HCT116 (cell line): ENCODE data around the gene OR2T11. TPM values are rescaled to one million over a fixed set of nuclear protein-coding genes. Genes with fewer than 3 reads are reported as not detected.

Experiments used
- ATAC-seq: fragments of 200-7000 bp; cut with Tn5 transposase; 2 replicates; pipeline ENCODE4 v1.9.1; 2020; ENCODE audit warnings: mild to moderate bottlenecking, moderate library complexity
- BruUV-seq: library from RNA; stranded (reverse); fragments of 400-500 nt; replicated peaks from 2 replicates; lab custom pipeline; 2021; lab: Mats Ljungman, UMichigan
- CTCF ChIA-PET: fragments of 300-600 bp; sonication (Branson Sonifier 250); formaldehyde crosslinking; loops from one replicate; lab custom pipeline; 2021; ENCODE audit warnings: antibody characterized with exemption; lab: Charles Lee
- POLR2A ChIA-PET: fragments of 300-600, 350-600 bp; sonication (Branson Sonifier 250); formaldehyde crosslinking; loops from one replicate; lab custom pipeline; 2021; ENCODE audit warnings: antibody characterized with exemption; lab: Charles Lee
- RAD21 ChIA-PET, 2 experiments: fragments of 300-600 bp; sonication (Branson Sonifier 250); formaldehyde crosslinking; loops; one replicate each; lab custom pipeline; 2023; ENCODE audit warnings: low total read pairs in 2 of 2; ENCODE audit not compliant: uncharacterized antibody in 2 of 2, unreplicated experiment in 2 of 2, low non-redundant PET in 1 of 2; lab: Charles Lee
- DNase-seq: peaks from one replicate; pipeline ENCODE4 v3.0.0-alpha.2; 2010; ENCODE audit warnings: low read depth, low spot score
- H2AFZ ChIP-seq: fragments of 200-600 bp; shearing (Covaris generic), sonication (generic); 2 replicates; pipeline ENCODE4 v1.6.1; 2017; ENCODE audit warnings: low read depth, mixed run types, mixed read lengths, antibody characterized with exemption, low read length; ENCODE audit not compliant: poor library complexity, severe bottlenecking
- H3K27ac ChIP-seq: 2 replicates; pipeline ENCODE4 v1.5.1; 2012; ENCODE audit warnings: low read depth, low read length
- H3K27me3 ChIP-seq: fragments of 200-600 bp; sonication (generic); 2 replicates; pipeline ENCODE4 v1.6.1; 2016; ENCODE audit warnings: mixed run types, low read length, mixed read lengths; ENCODE audit not compliant: insufficient read depth
- H3K36me3 ChIP-seq, 2 experiments: fragments of 200-500 bp in 1 of 2; fragments of 200-600 bp in 1 of 2; sonication (Bioruptor generic) in 1 of 2; sonication (generic) in 1 of 2; 2 replicates each; pipeline versions ENCODE4 v1.5.1 to v1.6.1; 2014 to 2016; ENCODE audit warnings: low read length in 2 of 2, inconsistent platforms in 1 of 2, mixed read lengths in 1 of 2, mixed run types in 1 of 2; ENCODE audit not compliant: insufficient read depth in 2 of 2, control insufficient read depth in 1 of 2
- H3K4me1 ChIP-seq, 2 experiments: fragments of 200-600 bp in 1 of 2; sonication (generic) in 1 of 2; 2 replicates each; pipeline versions ENCODE4 v1.5.1 to v1.6.1; 2012 to 2017; ENCODE audit warnings: low read length in 2 of 2, inconsistent platforms in 1 of 2, mild to moderate bottlenecking in 1 of 2, mixed read lengths in 1 of 2, mixed run types in 1 of 2, moderate library complexity in 1 of 2; ENCODE audit not compliant: insufficient read depth in 2 of 2, control insufficient read depth in 1 of 2
- H3K4me2 ChIP-seq: fragments of 200-600 bp; sonication (generic); 2 replicates; pipeline ENCODE4 v1.6.1; 2017; ENCODE audit warnings: mixed run types, low read length, mixed read lengths
- H3K4me3 ChIP-seq, 2 experiments: fragments of 200-600 bp in 1 of 2; sonication (generic) in 1 of 2; replicated peaks in 1 of 2; 2 replicates each; pipeline ENCODE4 v1.5.1; 2011 to 2016; ENCODE audit warnings: low read length in 2 of 2, control low read depth in 1 of 2, low read depth in 1 of 2, mild to moderate bottlenecking in 1 of 2, mixed read lengths in 1 of 2, mixed run types in 1 of 2
- H3K79me2 ChIP-seq: fragments of 200-600 bp; sonication (generic); 2 replicates; pipeline ENCODE4 v1.6.1; 2017; ENCODE audit warnings: mild to moderate bottlenecking, mixed run types, low read length, moderate library complexity, mixed read lengths; ENCODE audit not compliant: insufficient read depth
- H3K9ac ChIP-seq: fragments of 200-600 bp; sonication (generic); 2 replicates; pipeline ENCODE4 v1.6.1; 2016; ENCODE audit warnings: low read length, mixed read lengths
- H3K9me2 ChIP-seq: fragments of 200-600 bp; sonication (generic), shearing (Covaris generic); 2 replicates; pipeline ENCODE4 v1.6.1; 2017; ENCODE audit warnings: mixed run types, mild to moderate bottlenecking, moderate library complexity; ENCODE audit not compliant: insufficient read depth
- H3K9me3 ChIP-seq, 2 experiments: fragments of 200-500 bp in 1 of 2; fragments of 200-600 bp in 1 of 2; sonication (Bioruptor generic) in 1 of 2; sonication (generic) in 1 of 2; 2 replicates each; pipeline ENCODE4 v1.6.1; 2014 to 2017; ENCODE audit warnings: low read length in 2 of 2, mixed read lengths in 2 of 2, inconsistent platforms in 1 of 2, low read depth in 1 of 2, mild to moderate bottlenecking in 1 of 2, mixed run types in 1 of 2, moderate library complexity in 1 of 2; ENCODE audit not compliant: control insufficient read depth in 1 of 2, insufficient read depth in 1 of 2
- H4K20me1 ChIP-seq: fragments of 200-600 bp; sonication (generic), shearing (Covaris generic); 2 replicates; pipeline ENCODE4 v1.6.1; 2017; ENCODE audit warnings: mixed run types, mild to moderate bottlenecking, moderate library complexity; ENCODE audit not compliant: insufficient read depth
- CBX3 ChIP-seq: IDR thresholded peaks from 2 replicates; pipeline ENCODE4 v1.6.1; 2012; ENCODE audit warnings: low read depth
- CEBPB ChIP-seq: IDR thresholded peaks from 2 replicates; pipeline ENCODE4 v1.6.1; 2012; ENCODE audit warnings: low read depth
- CTCF ChIP-seq, 3 experiments: fragments of 200-600 bp in 1 of 3; sonication (generic) in 1 of 3; IDR thresholded peaks in 2 of 3; conservative IDR thresholded peaks in 1 of 3; 2 replicates each; pipeline ENCODE4 v1.5.1; 2012 to 2017; ENCODE audit warnings: low read depth in 2 of 3, low read length in 2 of 3, antibody characterized with exemption in 1 of 3, borderline replicate concordance in 1 of 3, control low read depth in 1 of 3, mild to moderate bottlenecking in 1 of 3, mixed read lengths in 1 of 3, mixed run types in 1 of 3, moderate library complexity in 1 of 3; ENCODE audit not compliant: insufficient read depth in 1 of 3
- EGR1 ChIP-seq: IDR thresholded peaks from 2 replicates; pipeline ENCODE4 v1.6.1; 2012; ENCODE audit warnings: low read depth
- ELF1 ChIP-seq: IDR thresholded peaks from 2 replicates; pipeline ENCODE4 v1.6.1; 2012; ENCODE audit warnings: low read depth, borderline replicate concordance
- FOSL1 ChIP-seq: IDR thresholded peaks from 2 replicates; pipeline ENCODE4 v1.6.1; 2012; ENCODE audit warnings: low read depth
- JUND ChIP-seq: IDR thresholded peaks from 2 replicates; pipeline ENCODE4 v1.6.1; 2012
- MAX ChIP-seq: IDR thresholded peaks from 2 replicates; pipeline ENCODE4 v1.6.1; 2012
- POLR2A ChIP-seq: IDR thresholded peaks from 2 replicates; pipeline ENCODE4 v1.7.0; 2011; ENCODE audit warnings: borderline replicate concordance; ENCODE audit not compliant: insufficient read depth, insufficient read length; ENCODE audit errors: extremely low read depth
- POLR2AphosphoS5 ChIP-seq: IDR thresholded peaks from 2 replicates; pipeline ENCODE4 v1.6.1; 2011; ENCODE audit warnings: mild to moderate bottlenecking, low read depth, low read length, moderate library complexity
- SIN3A ChIP-seq: IDR thresholded peaks from 2 replicates; pipeline ENCODE4 v1.6.1; 2012; ENCODE audit warnings: low read depth
- SP1 ChIP-seq: IDR thresholded peaks from 2 replicates; pipeline ENCODE4 v1.6.1; 2012; ENCODE audit warnings: low read depth
- SRF ChIP-seq: IDR thresholded peaks from 2 replicates; pipeline ENCODE4 v1.6.1; 2012; ENCODE audit warnings: low read depth
- TCF7L2 ChIP-seq: IDR thresholded peaks from 2 replicates; pipeline ENCODE4 v1.7.0; 2011; ENCODE audit warnings: borderline replicate concordance, inconsistent platforms; ENCODE audit not compliant: insufficient read depth, insufficient read length; ENCODE audit errors: extremely low read depth
- YY1 ChIP-seq: IDR thresholded peaks from 2 replicates; pipeline ENCODE4 v1.6.1; 2011; ENCODE audit warnings: low read length, low read depth, moderate library complexity, mild to moderate bottlenecking; ENCODE audit not compliant: insufficient replicate concordance; ENCODE audit errors: extremely low read depth
- ZFX ChIP-seq: fragments of 450-650 bp; IDR thresholded peaks from 2 replicates; pipeline ENCODE4 v1.6.1; 2017
- intact Hi-C: fragments of 100-400 bp; cut with micrococcal nuclease; formaldehyde crosslinking; loops from 2 replicates; pipeline ENCODE4 v1.10.0; 2022
- total RNA-seq: library from RNA; stranded (reverse); gene quantifications from one replicate; pipeline ENCODE4 v1.2.1, GENCODE V29; 2021; ENCODE audit not compliant: unreplicated experiment
- TF ChIP-seq, protein P1 (sequence below): IDR thresholded peaks from 2 replicates; pipeline ENCODE4 v1.6.1; 2012
- TF ChIP-seq, protein P2 (sequence below): IDR thresholded peaks from 2 replicates; pipeline ENCODE4 v1.6.1; 2012; ENCODE audit warnings: low read depth

OR2T11 gene
- total RNA-seq, 1 experiment from 2014 or later = not detected

DNA sequence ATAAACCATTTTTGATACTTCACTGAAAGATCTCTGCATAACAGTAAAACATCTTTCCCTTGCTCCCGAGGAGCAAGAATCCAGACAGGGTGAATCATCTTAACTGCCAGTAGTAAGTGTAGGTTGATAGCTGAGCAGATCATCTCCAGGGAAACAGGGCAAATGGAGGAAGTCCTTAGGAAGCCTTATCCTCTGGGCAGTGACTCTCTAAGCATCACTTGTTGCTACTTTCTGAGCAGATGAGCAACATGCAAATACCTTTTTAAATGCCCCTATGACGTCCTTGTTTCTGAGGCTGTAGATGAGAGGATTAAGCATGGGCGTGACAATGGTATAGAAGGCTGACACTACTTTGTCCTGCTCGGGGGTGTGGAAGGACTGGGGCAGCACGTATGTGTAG lies 8.9 kb downstream of the OR2T11 start:
- Histone ChIP-seq H3K79me2 (no peaks in the 10 kb centered on the region), H2AFZ (no peak overlapping the region), H3K9me2 (no peaks in the 10 kb centered on the region), H3K4me2 (no peak overlapping the region), H3K36me3 (no peaks in the 10 kb centered on the region), H3K4me3 (no peak overlapping the region), H4K20me1 (no peaks in the 10 kb centered on the region), H3K9me3 (no peaks in the 10 kb centered on the region), H3K27me3 (no peaks in the 10 kb centered on the region), H3K4me1 (no peaks in the 10 kb centered on the region), H3K9ac (no peak overlapping the region), H3K27ac (no peak overlapping the region)
- no peak for ATAC-seq
- ChIA-PET RAD21 (no interaction called here), CTCF (no interaction called here), POLR2A (no interaction called here)
- no TSS peak for BruUV-seq
- intact Hi-C loops = no loop called here
- TF ChIP-seq MAX (no peak), SIN3A (no peak), EGR1 (no peak), FOSL1 (no peak), TCF7L2 (no peak), CEBPB (no peak)
- no peak for DNase-seq

DNA sequence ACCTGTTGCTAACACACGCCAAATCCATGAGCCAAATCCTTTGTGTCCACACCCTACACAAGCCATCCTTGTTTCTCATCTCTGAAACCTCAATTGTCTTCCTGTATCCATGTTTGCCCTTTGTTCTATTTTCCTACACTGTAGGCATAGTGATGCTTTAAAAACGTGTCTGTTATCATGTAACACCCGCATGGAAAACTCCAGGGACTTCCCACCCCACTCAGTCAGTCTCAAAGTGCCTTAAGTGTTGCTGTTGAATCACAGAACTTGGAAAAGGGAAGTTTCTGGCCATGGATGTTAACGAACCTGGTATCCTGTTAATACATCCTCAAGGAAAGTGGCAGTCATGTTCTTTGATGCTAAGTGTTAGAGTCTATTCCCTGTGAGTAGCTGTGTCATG lies 9.7 kb downstream of the OR2T11 start:
- no peak overlapping the region for H2AFZ ChIP-seq
- H3K27ac ChIP-seq = no peak overlapping the region
- H3K4me3 ChIP-seq = no peak overlapping the region
- no peaks in the 10 kb centered on the region for H3K9me2 ChIP-seq
- intact Hi-C loops = no loop called here
- H4K20me1 ChIP-seq = no peaks in the 10 kb centered on the region
- no peaks in the 10 kb centered on the region for H3K36me3 ChIP-seq
- no peaks in the 10 kb centered on the region for H3K79me2 ChIP-seq
- H3K9ac ChIP-seq = no peak overlapping the region
- H3K9me3 ChIP-seq = no peaks in the 10 kb centered on the region
- no peak for ATAC-seq
- no peak for DNase-seq
- BruUV-seq = no TSS peak
- H3K4me2 ChIP-seq = no peak overlapping the region
- CTCF ChIA-PET = no interaction called here
- POLR2A ChIA-PET = no interaction called here
- H3K27me3 ChIP-seq = no peaks in the 10 kb centered on the region
- RAD21 ChIA-PET = no interaction called here
- H3K4me1 ChIP-seq = no peaks in the 10 kb centered on the region
- TF ChIP-seq POLR2AphosphoS5 (no peak), SIN3A (no peak), POLR2A (no peak), SRF (no peak), ELF1 (no peak), CTCF (IDR thresholded peaks at IDR 0.05 in 2 of 3, conservative IDR thresholded peaks at IDR 0.05 in 1 of 3; ENCODE audit: borderline replicate concordance in 1 of 3, insufficient read depth in 1 of 3, low read depth in 2 of 3, low read length in 2 of 3) (no peak), JUND (no peak), MAX (no peak), SP1 (no peak), CBX3 (no peak), ZFX (no peak), YY1 (no peak)
- TF ChIP-seq, protein P1, sequence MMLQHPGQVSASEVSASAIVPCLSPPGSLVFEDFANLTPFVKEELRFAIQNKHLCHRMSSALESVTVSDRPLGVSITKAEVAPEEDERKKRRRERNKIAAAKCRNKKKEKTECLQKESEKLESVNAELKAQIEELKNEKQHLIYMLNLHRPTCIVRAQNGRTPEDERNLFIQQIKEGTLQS = no peak
- TF ChIP-seq, protein P2, sequence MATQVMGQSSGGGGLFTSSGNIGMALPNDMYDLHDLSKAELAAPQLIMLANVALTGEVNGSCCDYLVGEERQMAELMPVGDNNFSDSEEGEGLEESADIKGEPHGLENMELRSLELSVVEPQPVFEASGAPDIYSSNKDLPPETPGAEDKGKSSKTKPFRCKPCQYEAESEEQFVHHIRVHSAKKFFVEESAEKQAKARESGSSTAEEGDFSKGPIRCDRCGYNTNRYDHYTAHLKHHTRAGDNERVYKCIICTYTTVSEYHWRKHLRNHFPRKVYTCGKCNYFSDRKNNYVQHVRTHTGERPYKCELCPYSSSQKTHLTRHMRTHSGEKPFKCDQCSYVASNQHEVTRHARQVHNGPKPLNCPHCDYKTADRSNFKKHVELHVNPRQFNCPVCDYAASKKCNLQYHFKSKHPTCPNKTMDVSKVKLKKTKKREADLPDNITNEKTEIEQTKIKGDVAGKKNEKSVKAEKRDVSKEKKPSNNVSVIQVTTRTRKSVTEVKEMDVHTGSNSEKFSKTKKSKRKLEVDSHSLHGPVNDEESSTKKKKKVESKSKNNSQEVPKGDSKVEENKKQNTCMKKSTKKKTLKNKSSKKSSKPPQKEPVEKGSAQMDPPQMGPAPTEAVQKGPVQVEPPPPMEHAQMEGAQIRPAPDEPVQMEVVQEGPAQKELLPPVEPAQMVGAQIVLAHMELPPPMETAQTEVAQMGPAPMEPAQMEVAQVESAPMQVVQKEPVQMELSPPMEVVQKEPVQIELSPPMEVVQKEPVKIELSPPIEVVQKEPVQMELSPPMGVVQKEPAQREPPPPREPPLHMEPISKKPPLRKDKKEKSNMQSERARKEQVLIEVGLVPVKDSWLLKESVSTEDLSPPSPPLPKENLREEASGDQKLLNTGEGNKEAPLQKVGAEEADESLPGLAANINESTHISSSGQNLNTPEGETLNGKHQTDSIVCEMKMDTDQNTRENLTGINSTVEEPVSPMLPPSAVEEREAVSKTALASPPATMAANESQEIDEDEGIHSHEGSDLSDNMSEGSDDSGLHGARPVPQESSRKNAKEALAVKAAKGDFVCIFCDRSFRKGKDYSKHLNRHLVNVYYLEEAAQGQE = no peak
